ENCODE data around the gene RUNX2.

DNA sequence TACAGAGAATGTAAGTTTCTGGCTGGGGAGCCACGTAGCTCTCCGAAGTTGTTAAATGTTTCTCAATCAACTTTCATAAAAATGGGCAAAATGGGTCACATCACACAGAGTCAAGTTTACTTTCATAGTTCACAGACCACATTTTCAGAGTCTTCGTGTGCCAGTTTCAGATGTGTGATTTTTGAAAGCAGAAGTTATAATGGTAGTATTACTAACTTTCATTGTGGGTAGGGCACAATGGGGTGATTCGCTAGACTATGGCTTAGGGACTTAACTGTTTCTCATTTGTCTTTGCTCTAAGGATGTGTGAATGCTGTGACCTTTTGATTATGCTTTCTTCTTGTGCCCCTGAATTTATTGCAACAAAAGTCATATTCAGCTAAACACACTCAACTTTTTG, 158.6 kb downstream of the RUNX2 start:
- TF ChIP-seq EZH2phosphoT487 (IDR thresholded peaks at IDR 0.05; ENCODE audit: insufficient read depth, low read depth) (no peak), EZH2 (IDR thresholded peaks at IDR 0.05; ENCODE audit: insufficient read depth, poor library complexity, severe bottlenecking) (no peak)
